ENCODE results near the gene SYNE3. TPM values are rescaled to one million over a fixed set of nuclear protein-coding genes. Genes with fewer than 3 reads are reported as not detected.

Gene SYNE3
- total RNA-seq, 1 donor from 2014 or later, result 105 TPM

- DNase-seq (ENCODE audit: extremely low spot score, unreplicated experiment), result no peak
- Mint-ChIP-seq H3K36me3 (ENCODE audit: unreplicated experiment) (peaks cover 6% of the 10 kb centered on the region), H3K27me3 (ENCODE audit: unreplicated experiment) (no peaks in the 10 kb centered on the region), H3K4me1 (ENCODE audit: unreplicated experiment) (peaks cover 86% of the 10 kb centered on the region), H3K27ac (ENCODE audit: unreplicated experiment) (peak overlapping the region; percentile 98), H3K4me3 (ENCODE audit: unreplicated experiment) (no peak overlapping the region), H3K9me3 (ENCODE audit: unreplicated experiment) (no peaks in the 10 kb centered on the region)
- peak; percentile 86 for TF ChIP-seq CTCF (IDR thresholded peaks at IDR 0.05)
Observed at GRCh38 chr14:95527387-95528002, 11.0 kb upstream of the SYNE3 start.

GRCh38 chr14:95526483-95527386 lies 10.3 kb upstream of the SYNE3 start:
- H3K4me3 Mint-ChIP-seq (ENCODE audit: unreplicated experiment), result peak overlapping the region; percentile 8
- peak overlapping the region; percentile 98 for H3K27ac Mint-ChIP-seq (ENCODE audit: unreplicated experiment)
- peaks cover 11% of the 10 kb centered on the region for H3K36me3 Mint-ChIP-seq (ENCODE audit: unreplicated experiment)
- no peaks in the 10 kb centered on the region for H3K9me3 Mint-ChIP-seq (ENCODE audit: unreplicated experiment)
- TF ChIP-seq CTCF (IDR thresholded peaks at IDR 0.05), result no peak
- peaks cover 86% of the 10 kb centered on the region for H3K4me1 Mint-ChIP-seq (ENCODE audit: unreplicated experiment)
- no peak for DNase-seq (ENCODE audit: extremely low spot score, unreplicated experiment)
- no peaks in the 10 kb centered on the region for H3K27me3 Mint-ChIP-seq (ENCODE audit: unreplicated experiment)

GRCh38 chr14:95525999-95526398 lies 9.5 kb upstream of the SYNE3 start:
- H3K4me1 Mint-ChIP-seq (ENCODE audit: unreplicated experiment), result peaks cover 80% of the 10 kb centered on the region
- peak overlapping the region; percentile 98 for H3K27ac Mint-ChIP-seq (ENCODE audit: unreplicated experiment)
- H3K27me3 Mint-ChIP-seq (ENCODE audit: unreplicated experiment), result no peaks in the 10 kb centered on the region
- no peak for TF ChIP-seq CTCF (IDR thresholded peaks at IDR 0.05)
- peaks cover 11% of the 10 kb centered on the region for H3K36me3 Mint-ChIP-seq (ENCODE audit: unreplicated experiment)
- no peak for DNase-seq (ENCODE audit: extremely low spot score, unreplicated experiment)
- H3K9me3 Mint-ChIP-seq (ENCODE audit: unreplicated experiment), result no peaks in the 10 kb centered on the region
- no peak overlapping the region for H3K4me3 Mint-ChIP-seq (ENCODE audit: unreplicated experiment)

- Mint-ChIP-seq H3K4me3 (ENCODE audit: unreplicated experiment) (no peak overlapping the region), H3K27ac (ENCODE audit: unreplicated experiment) (peak overlapping the region; percentile 98), H3K4me1 (ENCODE audit: unreplicated experiment) (peaks cover 75% of the 10 kb centered on the region)
Observed at GRCh38 chr14:95524706-95525512, 8.5 kb upstream of the SYNE3 start.

More at GRCh38 chr14:95524706-95525512, 8.5 kb upstream of the SYNE3 start:
- no peak for TF ChIP-seq CTCF (IDR thresholded peaks at IDR 0.05)
- peaks cover 9% of the 10 kb centered on the region for H3K36me3 Mint-ChIP-seq (ENCODE audit: unreplicated experiment)
- no peak for DNase-seq (ENCODE audit: extremely low spot score, unreplicated experiment)
- no peaks in the 10 kb centered on the region for H3K27me3 Mint-ChIP-seq (ENCODE audit: unreplicated experiment)
- no peaks in the 10 kb centered on the region for H3K9me3 Mint-ChIP-seq (ENCODE audit: unreplicated experiment)

Data from osteocyte (in vitro differentiated cells).